PC-9 (cell line): ENCODE data around the gene INPP4A.

Experiments
- EZH2 ChIP-seq: fragments of 200-600 bp; sonication (generic); IDR thresholded peaks from 2 replicates; pipeline ENCODE4 v1.8.0; 2017; ENCODE audit warnings: antibody characterized with exemption, low read depth
- TF ChIP-seq, protein P1 (sequence below): fragments of 200-600 bp; sonication (generic); conservative IDR thresholded peaks from 2 replicates; pipeline ENCODE4 v1.6.1; 2017; ENCODE audit warnings: mixed run types, antibody characterized with exemption, mild to moderate bottlenecking, moderate library complexity

- TF ChIP-seq, protein P1, sequence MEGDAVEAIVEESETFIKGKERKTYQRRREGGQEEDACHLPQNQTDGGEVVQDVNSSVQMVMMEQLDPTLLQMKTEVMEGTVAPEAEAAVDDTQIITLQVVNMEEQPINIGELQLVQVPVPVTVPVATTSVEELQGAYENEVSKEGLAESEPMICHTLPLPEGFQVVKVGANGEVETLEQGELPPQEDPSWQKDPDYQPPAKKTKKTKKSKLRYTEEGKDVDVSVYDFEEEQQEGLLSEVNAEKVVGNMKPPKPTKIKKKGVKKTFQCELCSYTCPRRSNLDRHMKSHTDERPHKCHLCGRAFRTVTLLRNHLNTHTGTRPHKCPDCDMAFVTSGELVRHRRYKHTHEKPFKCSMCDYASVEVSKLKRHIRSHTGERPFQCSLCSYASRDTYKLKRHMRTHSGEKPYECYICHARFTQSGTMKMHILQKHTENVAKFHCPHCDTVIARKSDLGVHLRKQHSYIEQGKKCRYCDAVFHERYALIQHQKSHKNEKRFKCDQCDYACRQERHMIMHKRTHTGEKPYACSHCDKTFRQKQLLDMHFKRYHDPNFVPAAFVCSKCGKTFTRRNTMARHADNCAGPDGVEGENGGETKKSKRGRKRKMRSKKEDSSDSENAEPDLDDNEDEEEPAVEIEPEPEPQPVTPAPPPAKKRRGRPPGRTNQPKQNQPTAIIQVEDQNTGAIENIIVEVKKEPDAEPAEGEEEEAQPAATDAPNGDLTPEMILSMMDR, result no peak
- TF ChIP-seq EZH2, result no peak
Observed at GRCh38 chr2:98489971-98490962, 45.6 kb downstream of the INPP4A start.
